Measurements from ENCODE around the gene PHACTR1. TPM values are rescaled to one million over a fixed set of nuclear protein-coding genes. Genes with fewer than 3 reads are reported as not detected.

Gene PHACTR1
- total RNA-seq, 1 experiment from 2014 or later: 2.6 TPM

- Histone ChIP-seq H3K4me3 (ENCODE audit: low read depth, low read length, poor library complexity, severe bottlenecking) (no peak overlapping the region), H3K27me3 (replicated peaks; ENCODE audit: insufficient read depth, low read depth, low read length, poor library complexity) (no peaks in the 10 kb centered on the region), H3K27ac (ENCODE audit: low read depth, low read length, poor library complexity, severe bottlenecking) (no peak overlapping the region), H3K4me1 (ENCODE audit: insufficient read depth, low read length, poor library complexity, severe bottlenecking) (no peaks in the 10 kb centered on the region), H3K9me3 (ENCODE audit: low read depth, low read length, poor library complexity, severe bottlenecking) (no peaks in the 10 kb centered on the region), H3K36me3 (ENCODE audit: insufficient read depth, low read length, poor library complexity, severe bottlenecking) (no peaks in the 10 kb centered on the region)
- TF ChIP-seq CTCF (conservative IDR thresholded peaks at IDR 0.05; ENCODE audit: low read depth, low read length) (no peak), EZH2 (IDR thresholded peaks at IDR 0.05; ENCODE audit: borderline replicate concordance, low read depth, low read length, poor library complexity, severe bottlenecking) (no peak)
- intact Hi-C loops (cut with micrococcal nuclease; ENCODE audit: unreplicated experiment): no loop called here
- ChIA-PET CTCF (no interaction called here), POLR2A (ENCODE audit: low non-redundant PET) (no interaction called here)
- no TSS peak for BruUV-seq (replicated peaks)
- no peak for DNase-seq (ENCODE audit: low spot score)
Measured at GRCh38 chr6:13274707-13275434, 558.3 kb downstream of the PHACTR1 start.

- ChIA-PET CTCF (interaction anchor here (1.0 kb wide), 1 partner anchor 364 kb away, joined by 6 read pairs; no protein-coding TSS in a partner anchor), POLR2A (ENCODE audit: low non-redundant PET) (no interaction called here)
- BruUV-seq (replicated peaks): no TSS peak
- H3K9me3 ChIP-seq (ENCODE audit: low read depth, low read length, poor library complexity, severe bottlenecking): no peaks in the 10 kb centered on the region
- no peaks in the 10 kb centered on the region for H3K36me3 ChIP-seq (ENCODE audit: insufficient read depth, low read length, poor library complexity, severe bottlenecking)
- no peak overlapping the region for H3K27ac ChIP-seq (ENCODE audit: low read depth, low read length, poor library complexity, severe bottlenecking)
- DNase-seq (ENCODE audit: low spot score): no peak
- intact Hi-C loops (cut with micrococcal nuclease; ENCODE audit: unreplicated experiment): no loop called here
- H3K4me3 ChIP-seq (ENCODE audit: low read depth, low read length, poor library complexity, severe bottlenecking): no peak overlapping the region
- no peaks in the 10 kb centered on the region for H3K27me3 ChIP-seq (replicated peaks; ENCODE audit: insufficient read depth, low read depth, low read length, poor library complexity)
- TF ChIP-seq EZH2 (IDR thresholded peaks at IDR 0.05; ENCODE audit: borderline replicate concordance, low read depth, low read length, poor library complexity, severe bottlenecking): no peak
- TF ChIP-seq CTCF (conservative IDR thresholded peaks at IDR 0.05; ENCODE audit: low read depth, low read length): no peak
- H3K4me1 ChIP-seq (ENCODE audit: insufficient read depth, low read length, poor library complexity, severe bottlenecking): no peaks in the 10 kb centered on the region
Measured at GRCh38 chr6:13275435-13275989, 558.9 kb downstream of the PHACTR1 start.

- ChIA-PET POLR2A (ENCODE audit: low non-redundant PET) (no interaction called here), CTCF (no interaction called here)
- no peak for TF ChIP-seq EZH2 (IDR thresholded peaks at IDR 0.05; ENCODE audit: borderline replicate concordance, low read depth, low read length, poor library complexity, severe bottlenecking)
- no peak for TF ChIP-seq CTCF (conservative IDR thresholded peaks at IDR 0.05; ENCODE audit: low read depth, low read length)
- Histone ChIP-seq H3K4me3 (ENCODE audit: low read depth, low read length, poor library complexity, severe bottlenecking) (no peak overlapping the region), H3K9me3 (ENCODE audit: low read depth, low read length, poor library complexity, severe bottlenecking) (no peaks in the 10 kb centered on the region), H3K27me3 (replicated peaks; ENCODE audit: insufficient read depth, low read depth, low read length, poor library complexity) (no peaks in the 10 kb centered on the region), H3K36me3 (ENCODE audit: insufficient read depth, low read length, poor library complexity, severe bottlenecking) (no peaks in the 10 kb centered on the region), H3K4me1 (ENCODE audit: insufficient read depth, low read length, poor library complexity, severe bottlenecking) (no peaks in the 10 kb centered on the region), H3K27ac (ENCODE audit: low read depth, low read length, poor library complexity, severe bottlenecking) (no peak overlapping the region)
- intact Hi-C loops (cut with micrococcal nuclease; ENCODE audit: unreplicated experiment): no loop called here
- no peak for DNase-seq (ENCODE audit: low spot score)
- no TSS peak for BruUV-seq (replicated peaks)
Measured at GRCh38 chr6:13277231-13277630, 560.7 kb downstream of the PHACTR1 start.
